Inferior parietal cortex (tissue), 1 donor: Measurements from ENCODE around the gene SGSH.
"Not testable (repeated sequence)": the region's sequence is repeated elsewhere in the genome, so short reads cannot be mapped to it uniquely, and the experiment has no call there.

Source experiments
- DNase-seq: peaks from one replicate; pipeline ENCODE4 v3.0.0-alpha.2; 2016; ENCODE audit errors: extremely low spot score

Gene SGSH

DNA sequence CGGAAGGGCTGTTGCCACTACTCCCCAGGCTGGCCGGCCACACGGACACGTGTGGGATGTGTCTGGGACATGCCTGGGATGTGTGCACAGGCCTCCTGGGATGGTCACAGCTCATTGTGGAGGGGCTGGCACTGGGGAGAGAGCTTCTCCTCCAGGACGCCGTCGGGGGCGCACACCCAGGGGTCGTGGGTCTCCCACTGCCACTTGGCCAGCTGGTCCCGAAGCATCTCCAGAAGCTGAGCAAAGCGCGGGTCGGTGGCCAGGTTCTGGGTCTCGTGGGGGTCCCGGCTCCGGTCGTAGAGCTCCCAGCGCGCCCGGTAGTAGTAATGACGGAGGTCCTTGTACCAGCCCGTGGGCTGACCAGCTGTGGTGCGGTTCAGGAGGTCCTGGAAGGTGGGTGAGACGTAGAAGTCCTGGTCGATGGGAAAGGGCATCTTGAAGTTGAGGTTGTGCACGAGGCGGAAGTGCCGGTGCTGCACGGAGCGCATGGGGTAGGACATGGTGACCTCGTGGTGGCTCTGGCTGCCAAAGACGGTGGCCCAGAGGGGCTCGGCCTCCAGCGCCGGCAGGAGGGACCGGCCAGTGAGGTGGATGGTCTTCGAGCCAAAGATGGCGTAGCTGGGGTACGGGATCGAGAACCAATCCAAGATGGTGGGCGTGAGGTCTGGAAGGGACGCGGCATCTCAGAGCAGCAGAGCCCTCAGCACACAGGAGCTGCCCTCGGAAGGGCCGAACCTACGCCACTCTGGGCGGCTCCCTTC is 9.6 kb downstream of the SGSH start:
- no peak for DNase-seq

DNA sequence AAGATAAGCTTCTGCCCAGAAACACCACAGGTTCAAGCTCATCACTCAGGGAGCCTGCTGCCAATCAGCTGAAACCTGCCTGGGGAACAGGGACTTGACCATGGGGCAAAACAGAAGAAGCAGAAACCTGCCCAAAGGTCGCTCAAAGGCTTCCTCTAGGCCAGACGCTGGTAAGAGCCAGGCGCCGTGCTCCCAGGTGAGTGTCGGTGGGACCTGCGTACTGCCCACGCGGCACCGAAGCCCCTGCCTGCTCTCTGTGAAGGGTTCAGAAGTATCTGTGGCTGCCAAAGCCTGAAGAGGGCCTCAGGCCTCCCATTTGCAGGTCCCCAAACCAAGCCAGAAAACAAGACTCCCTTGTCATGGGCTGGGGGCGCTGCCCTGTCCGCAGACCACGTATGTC is 10.4 kb downstream of the SGSH start:
- DNase-seq = no peak

- DNase-seq = no peak
These were observed 12.1 kb downstream of the SGSH start for GRCh38 chr17:80208050-80208449.

- DNase-seq = no peak
These were observed 14.3 kb downstream of the SGSH start for GRCh38 chr17:80205811-80206210.

DNA sequence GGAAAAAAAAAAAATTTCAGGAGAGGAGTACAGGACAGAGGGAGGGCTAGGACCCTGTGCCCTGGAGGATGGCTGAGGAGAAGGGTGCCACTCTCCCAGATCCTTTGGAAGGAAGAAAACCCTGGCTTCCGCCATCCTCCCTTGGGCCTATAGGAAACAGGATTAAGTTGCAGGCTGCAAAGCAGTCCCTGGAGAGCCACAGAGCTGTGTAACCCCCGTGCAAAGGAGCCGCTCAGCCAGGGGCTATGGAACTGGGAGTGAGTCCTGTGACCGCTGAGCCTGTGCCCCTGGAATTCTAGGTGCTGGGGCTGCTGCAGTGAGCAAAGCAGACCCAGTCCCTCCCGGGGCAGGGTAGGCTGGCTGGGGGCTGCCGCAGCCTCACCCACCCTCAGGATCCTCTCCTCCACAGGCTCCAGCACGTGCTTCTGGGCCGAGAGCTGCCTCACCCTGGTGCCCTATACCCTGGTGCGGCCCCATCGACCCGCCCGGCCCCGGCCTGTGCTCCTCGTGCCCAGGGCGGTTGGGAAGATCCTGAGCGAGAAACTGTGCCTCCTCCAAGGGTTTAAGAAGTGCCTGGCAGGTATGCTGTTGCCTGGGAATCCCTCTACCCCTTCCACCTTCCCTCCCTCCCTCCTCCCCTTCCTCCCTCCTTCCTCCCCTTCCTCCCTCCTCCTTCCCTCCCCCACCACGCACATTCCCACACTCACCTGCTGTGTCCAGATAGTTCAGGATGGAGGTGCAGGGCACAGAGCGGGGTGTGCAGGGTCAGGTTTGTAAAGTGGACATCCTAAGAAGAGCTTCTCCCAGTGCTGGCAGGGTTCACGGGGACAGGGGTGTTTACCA is 15.3 kb downstream of the SGSH start:
- DNase-seq = no peak

DNA sequence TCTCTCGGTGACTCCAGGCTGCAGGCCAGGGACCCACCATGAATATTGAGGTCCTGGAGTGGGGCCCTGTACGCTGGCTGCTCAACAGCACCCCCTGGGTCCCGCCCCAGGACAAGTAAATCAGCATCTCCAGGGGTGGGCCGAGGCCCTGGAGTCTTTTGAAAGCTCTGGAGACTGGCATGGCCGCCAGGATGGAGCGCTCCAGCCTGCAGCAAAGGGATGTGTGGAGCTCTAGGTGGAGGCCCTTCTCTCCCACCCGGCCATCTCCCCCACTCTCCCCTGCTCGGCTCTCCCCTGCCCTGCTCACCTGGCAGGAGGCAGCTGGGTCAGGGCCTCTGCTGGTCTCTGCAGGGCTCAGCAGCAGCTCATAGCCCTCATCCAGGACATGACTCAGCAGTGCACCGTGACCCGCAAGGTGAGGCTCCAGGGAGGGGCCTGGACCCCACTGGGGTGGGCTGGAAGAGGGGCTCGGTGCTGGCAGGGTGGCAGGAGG is 16.6 kb downstream of the SGSH start:
- no peak for DNase-seq

- DNase-seq = no peak
These were observed 17.9 kb downstream of the SGSH start for GRCh38 chr17:80202197-80202596.

DNA sequence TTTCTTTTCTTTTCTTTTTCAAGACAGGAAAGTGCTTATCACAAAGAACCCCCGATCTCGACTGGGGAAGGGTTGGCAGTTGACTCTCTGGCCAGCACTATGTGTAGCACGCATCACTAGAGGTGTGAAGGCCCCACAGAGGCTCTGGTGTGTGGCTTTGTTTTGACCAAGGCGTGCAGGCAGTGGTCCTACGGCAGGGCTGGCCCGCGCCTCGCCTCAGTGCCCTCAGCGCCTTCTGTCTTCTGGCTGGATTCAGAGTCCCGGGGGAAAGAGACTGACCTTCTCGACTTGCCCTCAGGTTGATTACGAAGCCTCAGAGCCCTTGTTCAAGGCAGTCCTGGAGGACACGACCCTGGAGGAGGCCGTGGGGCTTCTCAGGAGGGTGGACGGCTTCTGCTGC is 18.7 kb downstream of the SGSH start:
- DNase-seq = no peak

GRCh38 chr17:80199295-80199694 is 20.8 kb downstream of the SGSH start:
- not testable (repeated sequence) for DNase-seq

DNA sequence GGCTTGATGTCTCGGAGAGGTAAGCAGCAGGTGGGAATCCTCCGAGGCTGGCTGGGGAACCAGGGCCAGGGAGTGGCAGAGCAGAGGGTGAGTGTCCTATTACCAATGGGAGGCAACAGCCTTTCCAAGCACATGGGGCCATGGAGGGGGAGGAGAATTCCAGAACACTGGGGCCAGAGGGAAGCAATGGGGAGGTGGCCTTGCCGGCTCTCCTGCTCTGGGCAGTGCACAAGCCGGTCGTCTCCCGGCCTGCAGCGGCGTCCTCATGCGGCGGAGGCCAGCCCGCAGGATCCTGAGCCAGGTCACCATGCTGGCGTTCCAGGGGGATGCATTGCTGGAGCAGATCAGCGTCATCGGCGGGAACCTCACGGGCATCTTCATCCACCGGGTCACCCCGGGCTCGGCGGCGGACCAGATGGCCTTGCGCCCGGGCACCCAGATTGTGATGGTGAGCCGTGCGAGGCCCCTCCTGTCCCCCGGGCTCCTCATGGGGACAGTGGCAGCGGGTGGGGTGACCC is 21.9 kb downstream of the SGSH start:
- DNase-seq = no peak

- DNase-seq = no peak
These were observed 23.5 kb downstream of the SGSH start for GRCh38 chr17:80196652-80197051.

- DNase-seq = no peak
These were observed 24.2 kb downstream of the SGSH start for GRCh38 chr17:80195671-80196529.

DNA sequence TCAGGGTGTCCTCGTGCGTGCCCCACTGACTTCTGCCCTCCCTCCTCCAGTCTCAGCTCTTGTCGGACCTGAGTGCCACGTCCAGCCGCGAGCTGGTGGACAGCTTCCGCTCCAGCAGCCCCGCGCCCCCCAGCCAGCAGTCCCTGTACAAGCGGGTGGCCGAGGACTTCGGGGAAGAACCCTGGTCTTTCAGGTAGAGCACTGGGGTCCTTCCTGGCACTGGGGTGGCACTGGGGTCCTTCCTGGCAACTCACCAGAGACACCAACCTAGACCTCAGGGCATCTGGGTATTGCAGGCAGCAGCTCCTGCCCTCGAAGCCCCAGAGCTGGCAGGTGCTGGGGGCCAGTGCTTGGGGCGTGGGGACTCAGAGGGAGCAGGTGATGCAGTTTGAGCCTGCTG is 25.0 kb downstream of the SGSH start:
- no peak for DNase-seq

DNA sequence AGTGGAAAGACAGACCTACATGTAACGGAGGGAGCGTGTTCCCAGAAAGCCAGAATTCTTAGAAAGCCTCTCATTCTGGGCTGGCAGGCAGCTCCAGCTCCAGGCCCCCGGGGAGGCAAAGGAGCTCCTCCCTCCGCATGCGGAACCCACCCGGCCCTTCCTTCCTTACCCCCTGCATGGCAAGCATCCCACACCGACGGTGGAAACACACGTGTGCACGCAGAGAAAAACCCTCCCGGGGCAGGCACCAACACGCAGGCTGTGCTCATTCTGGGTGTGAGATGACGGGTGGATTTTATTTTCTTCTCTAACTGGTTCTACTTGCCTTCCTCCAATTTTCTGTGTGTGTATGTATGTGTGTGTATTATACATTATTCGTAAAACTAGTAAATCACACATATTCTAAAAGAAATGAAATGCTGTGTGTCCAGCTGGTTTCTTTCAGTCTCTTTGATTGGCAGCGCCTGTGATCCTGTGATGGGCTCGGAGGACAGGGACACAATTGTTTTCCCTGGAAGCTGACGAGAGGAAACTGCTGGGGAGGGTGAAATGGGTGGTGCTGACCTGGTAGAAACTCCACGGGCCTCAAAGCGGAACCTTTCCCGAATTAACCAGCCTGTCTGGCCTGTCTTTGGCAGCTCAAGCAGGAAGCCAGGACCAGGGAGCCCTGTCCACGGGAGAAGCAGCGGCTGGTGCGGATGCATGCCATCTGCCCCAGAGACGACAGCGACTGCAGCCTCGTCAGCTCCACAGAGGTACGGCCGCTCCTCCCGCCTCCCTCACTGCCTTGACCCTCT is 28.1 kb downstream of the SGSH start:
- DNase-seq = peak; percentile 43

DNA sequence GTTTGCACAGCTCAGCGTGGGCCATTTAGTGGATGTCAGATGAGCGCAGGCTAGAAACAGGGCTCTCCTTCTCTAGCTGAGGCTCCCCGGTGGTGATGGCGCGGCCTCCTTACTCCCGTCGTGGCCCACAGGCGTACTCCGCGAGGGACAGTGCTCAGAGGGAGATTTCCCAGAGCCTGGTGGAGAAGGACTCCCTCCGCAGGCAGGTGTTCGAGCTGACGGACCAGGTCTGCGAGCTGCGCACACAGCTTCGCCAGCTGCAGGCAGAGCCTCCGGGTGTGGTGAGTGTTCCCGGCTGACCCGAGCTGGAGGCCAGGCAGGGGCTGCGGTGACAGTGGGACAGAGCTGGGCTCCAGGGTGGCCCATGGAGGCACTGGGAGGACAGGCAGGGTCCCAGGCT is 28.9 kb downstream of the SGSH start:
- DNase-seq = no peak

DNA sequence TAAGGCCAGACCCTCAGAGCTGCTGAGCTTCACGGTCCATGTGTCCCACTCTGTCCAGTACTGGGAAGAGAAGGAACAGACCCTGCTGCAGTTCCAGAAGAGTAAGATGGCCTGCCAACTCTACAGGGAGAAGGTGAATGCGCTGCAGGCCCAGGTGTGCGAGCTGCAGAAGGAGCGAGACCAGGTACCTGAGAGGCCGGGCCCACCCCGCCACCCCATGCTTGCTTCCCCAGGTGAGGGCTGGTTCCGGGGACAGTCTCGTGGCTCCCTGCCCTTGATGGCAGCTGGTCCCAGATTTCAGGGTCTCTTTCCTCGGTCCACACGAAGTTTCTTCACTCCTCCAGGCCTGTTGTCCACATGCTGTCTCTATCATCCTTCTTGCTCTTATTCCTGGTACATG is 29.4 kb downstream of the SGSH start:
- DNase-seq = no peak

DNA sequence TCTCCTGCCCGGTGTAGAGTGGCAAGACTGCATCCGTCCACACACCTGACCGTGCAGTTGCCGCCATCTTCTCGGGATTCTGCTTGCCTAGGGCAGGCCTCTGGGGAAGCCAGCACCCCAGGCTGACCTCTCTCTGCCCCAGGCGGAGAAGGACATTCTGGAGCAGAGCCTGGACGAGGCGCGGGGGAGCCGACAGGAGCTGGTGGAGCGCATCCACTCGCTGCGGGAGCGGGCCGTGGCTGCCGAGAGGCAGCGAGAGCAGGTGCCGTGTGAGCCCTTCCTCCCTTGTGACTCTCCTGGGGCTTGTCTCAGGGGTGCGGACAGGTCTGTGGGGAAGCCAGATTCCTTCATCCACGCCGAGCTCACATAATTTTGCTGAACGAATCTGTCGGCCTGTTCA is 30.5 kb downstream of the SGSH start:
- DNase-seq = no peak

GRCh38 chr17:80187515-80187941 is 32.6 kb downstream of the SGSH start:
- DNase-seq = no peak

DNA sequence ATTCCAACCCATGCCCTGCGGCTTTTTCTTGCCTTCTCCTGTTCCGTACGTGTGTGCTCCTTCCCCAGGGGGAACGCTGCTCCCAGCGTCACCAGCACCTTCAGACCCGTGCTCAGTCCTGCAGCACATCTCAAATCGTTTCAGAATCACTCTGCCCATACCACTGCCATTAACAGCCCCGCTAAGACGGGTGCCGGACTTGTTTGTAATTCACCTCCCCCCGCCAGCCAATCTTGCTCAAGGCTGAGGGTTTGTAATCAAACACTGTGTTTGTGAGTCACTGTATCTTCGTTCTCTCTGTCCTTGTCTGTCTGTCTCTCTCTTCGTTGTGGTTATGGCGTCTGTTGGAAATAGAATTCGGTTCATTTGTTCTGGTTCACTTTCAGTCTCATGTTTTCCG is 33.0 kb downstream of the SGSH start:
- no peak for DNase-seq

- no peak for DNase-seq
These were observed 34.2 kb downstream of the SGSH start for GRCh38 chr17:80185968-80186367.

DNA sequence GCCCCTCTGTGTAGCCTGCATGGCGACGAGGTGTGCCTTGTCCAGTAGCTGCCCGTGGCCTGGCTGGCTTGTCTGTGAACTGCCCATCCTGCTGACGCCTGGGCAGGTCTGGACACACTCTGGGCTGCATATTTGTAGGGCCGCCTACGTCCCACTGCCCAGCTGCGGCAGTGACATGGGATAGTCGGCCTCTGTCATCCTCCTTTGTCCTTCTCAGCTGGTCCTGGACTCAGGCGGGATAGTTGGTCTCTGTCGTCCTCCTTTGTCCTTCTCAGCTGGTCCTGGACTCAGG is 35.8 kb downstream of the SGSH start:
- no peak for DNase-seq
